Endothelial cell of umbilical vein (primary cell): ENCODE measurements around the gene MECP2. TPM values are rescaled to one million over a fixed set of nuclear protein-coding genes. Genes with fewer than 3 reads are reported as not detected.

Experiments
- BruUV-seq: library from RNA; stranded (reverse); fragments of 400-500 nt; replicated peaks from 2 replicates; lab custom pipeline; 2021; lab: Mats Ljungman, UMichigan
- CTCF ChIA-PET: fragments of 300-600, 350-600 bp; sonication (Branson Sonifier 250); formaldehyde crosslinking; loops from one replicate; lab custom pipeline; 2021; ENCODE audit warnings: antibody characterized with exemption, inconsistent platforms; lab: Charles Lee
- POLR2A ChIA-PET: fragments of 300-600, 350-600 bp; sonication (Branson Sonifier 250); formaldehyde crosslinking; loops from one replicate; lab custom pipeline; 2021; ENCODE audit warnings: antibody characterized with exemption, inconsistent platforms; lab: Charles Lee
- DNase-seq: peaks from one replicate; pipeline ENCODE4 v3.0.0-alpha.2; 2011; ENCODE audit warnings: low read depth, low spot score
- FAIRE-seq: peaks from 2 replicates; lab custom pipeline; 2011; peaks lifted over from hg19 to GRCh38; lab: Jason Lieb, UNC
- H2AFZ ChIP-seq: 2 replicates; pipeline ENCODE4 v1.6.0; 2012; ENCODE audit warnings: low read depth, low read length, control low read depth, inconsistent platforms
- H3K27ac ChIP-seq: 2 replicates; pipeline ENCODE4 v1.5.1; 2011; ENCODE audit warnings: low read depth, mild to moderate bottlenecking, control low read depth, low read length, moderate library complexity; ENCODE audit not compliant: insufficient read depth
- H3K27me3 ChIP-seq, 2 experiments: 2 replicates each; pipeline versions ENCODE4 v1.6.0 to v1.6.1; 2011; ENCODE audit warnings: low read length in 2 of 2, mixed read lengths in 1 of 2; ENCODE audit not compliant: control insufficient read depth in 2 of 2, insufficient read depth in 2 of 2
- H3K36me3 ChIP-seq, 2 experiments: 2 replicates in 1 of 2; 3 replicates in 1 of 2; pipeline ENCODE4 v1.5.1; 2011; ENCODE audit warnings: low read length in 2 of 2, mild to moderate bottlenecking in 1 of 2, moderate library complexity in 1 of 2; ENCODE audit not compliant: control insufficient read depth in 2 of 2, insufficient read depth in 2 of 2; ENCODE audit errors: extremely low read depth in 1 of 2
- H3K4me1 ChIP-seq: 3 replicates; pipeline ENCODE4 v1.5.1; 2011; ENCODE audit warnings: mild to moderate bottlenecking, low read length; ENCODE audit not compliant: control insufficient read depth, insufficient read depth; ENCODE audit errors: extremely low read depth
- H3K4me2 ChIP-seq: 2 replicates; pipeline ENCODE4 v1.6.1; 2011; ENCODE audit warnings: low read length, control low read depth, mixed read lengths; ENCODE audit not compliant: insufficient read depth
- H3K4me3 ChIP-seq, 3 experiments: fragments of 200-600 bp in 1 of 3; sonication (generic), shearing (Covaris generic) in 1 of 3; replicated peaks in 1 of 3; 2 replicates each; pipeline ENCODE4 v1.5.1; 2011 to 2016; ENCODE audit warnings: control low read depth in 3 of 3, low read length in 3 of 3, mild to moderate bottlenecking in 2 of 3, inconsistent platforms in 1 of 3, low read depth in 1 of 3, moderate library complexity in 1 of 3; ENCODE audit not compliant: insufficient read depth in 1 of 3
- H3K79me2 ChIP-seq: 2 replicates; pipeline ENCODE4 v1.6.0; 2012; ENCODE audit warnings: low read length, inconsistent platforms; ENCODE audit not compliant: control insufficient read depth, insufficient read depth
- H3K9ac ChIP-seq: replicated peaks from 2 replicates; pipeline ENCODE3; 2011; ENCODE audit warnings: low read length, control low read depth; ENCODE audit not compliant: insufficient read depth; ENCODE audit errors: extremely low read depth
- H3K9me1 ChIP-seq: replicated peaks from 3 replicates; pipeline ENCODE4 v1.6.0; 2011; ENCODE audit warnings: mild to moderate bottlenecking, low read length; ENCODE audit not compliant: control insufficient read depth, insufficient read depth; ENCODE audit errors: extremely low read depth
- H3K9me3 ChIP-seq: replicated peaks from 2 replicates; pipeline ENCODE4 v1.5.1; 2012; ENCODE audit warnings: low read length, inconsistent platforms; ENCODE audit not compliant: control insufficient read depth, insufficient read depth
- H4K20me1 ChIP-seq: replicated peaks from 2 replicates; pipeline ENCODE3; 2011; ENCODE audit warnings: mild to moderate bottlenecking, low read length; ENCODE audit not compliant: control insufficient read depth, insufficient read depth; ENCODE audit errors: extremely low read depth
- CTCF ChIP-seq, 2 donors: IDR thresholded peaks; 1 replicate in 1 of 2; 2 replicates in 1 of 2; pipeline ENCODE4 v1.5.1; 2011; ENCODE audit warnings: low read length in 2 of 2, mild to moderate bottlenecking in 2 of 2, moderate library complexity in 2 of 2, control low read depth in 1 of 2, inconsistent platforms in 1 of 2, low read depth in 1 of 2; ENCODE audit not compliant: insufficient read depth in 1 of 2; ENCODE audit errors: extremely low read depth in 1 of 2
- EZH2 ChIP-seq: IDR thresholded peaks from 2 replicates; pipeline ENCODE4 v1.6.1; 2012; ENCODE audit warnings: borderline replicate concordance, low read depth, mild to moderate bottlenecking, moderate library complexity, low read length, inconsistent platforms; ENCODE audit not compliant: severe bottlenecking
- FOS ChIP-seq: IDR thresholded peaks from 2 replicates; pipeline ENCODE4 v1.6.1; 2011; ENCODE audit warnings: mild to moderate bottlenecking, low read length, moderate library complexity, borderline replicate concordance; ENCODE audit not compliant: insufficient read depth
- GATA2 ChIP-seq: IDR thresholded peaks from 2 replicates; pipeline ENCODE4 v1.7.0; 2011; ENCODE audit warnings: low read depth, mild to moderate bottlenecking, moderate library complexity, mixed read lengths, low read length; ENCODE audit not compliant: insufficient read length, insufficient read depth
- JUN ChIP-seq: IDR thresholded peaks from 2 replicates; pipeline ENCODE4 v1.6.1; 2011; ENCODE audit warnings: borderline replicate concordance, low read depth; ENCODE audit not compliant: insufficient read length, insufficient read depth
- MAX ChIP-seq: IDR thresholded peaks from 2 replicates; pipeline ENCODE4 v1.6.1; 2011; ENCODE audit not compliant: insufficient read depth, insufficient read length
- MYC ChIP-seq: IDR thresholded peaks from one replicate; pipeline ENCODE4 v1.6.1; 2011; ENCODE audit warnings: mild to moderate bottlenecking, low read depth, low read length
- POLR2A ChIP-seq: IDR thresholded peaks from 2 replicates; pipeline ENCODE4 v1.6.1; 2012; ENCODE audit warnings: low read depth, mild to moderate bottlenecking, control low read depth, low read length
- POLR2AphosphoS5 ChIP-seq: IDR thresholded peaks from 2 replicates; pipeline ENCODE4 v1.6.1; 2012; ENCODE audit warnings: low read depth, mild to moderate bottlenecking, control low read depth, low read length, moderate library complexity; ENCODE audit not compliant: insufficient read depth
- dilution Hi-C: fragments of 300-500 bp; cut with MboI; formaldehyde crosslinking; loops from one replicate; pipeline ENCODE4 v1.15.0; 2019; ENCODE audit warnings: low sequenced_read_pairs; ENCODE audit not compliant: extremely low pct_ligation_motif_present
- intact Hi-C: fragments of 100-400 bp; cut with micrococcal nuclease; formaldehyde crosslinking; loops from one replicate; pipeline ENCODE4 v1.10.0; 2022
- polyA plus RNA-seq, 4 experiments: library from polyadenylated mRNA; depleted of rRNA in 3 of 4; stranded (reverse) in 3 of 4; unstranded in 1 of 4; fragments of >200 nt; gene quantifications; 2 replicates each; pipeline versions ENCODE4 v1.2.1 to v1.2.3, GENCODE V29; 2011 to 2012; ENCODE audit warnings: missing spikeins in 1 of 4
- total RNA-seq: library from RNA; stranded (reverse); gene quantifications from 2 replicates; pipeline ENCODE4 v1.2.3, GENCODE V29; 2021

MECP2 gene
- total and polyA plus RNA-seq, 2 donors (not counting 3 experiments of a cell fraction or from before 2014, with no cell fraction given), result 9.0 to 45.3 TPM

- Histone ChIP-seq H3K4me3 (no peak overlapping the region), H3K4me2 (no peak overlapping the region), H2AFZ (no peak overlapping the region), H3K27ac (no peak overlapping the region), H3K79me2 (peaks cover 23% of the 10 kb centered on the region), H3K9me1 (no peaks in the 10 kb centered on the region), H3K9ac (no peak overlapping the region), H3K9me3 (no peaks in the 10 kb centered on the region), H4K20me1 (no peaks in the 10 kb centered on the region), H3K27me3 (no peaks in the 10 kb centered on the region), H3K36me3 (peaks cover 0 to 19% of the 10 kb centered on the region in 2 experiments), H3K4me1 (peaks cover 15% of the 10 kb centered on the region)
- CTCF ChIA-PET, result interaction anchor here (0.6 to 2.6 kb wide), 27 partner anchors 9 to 513 kb away, joined by 3 to 39 read pairs (median 5); partner anchors contain the start of gene TMEM187
- intact Hi-C loops (loop anchor here (1.0 kb wide), 1 partner anchor 38 kb away; no protein-coding TSS in a partner anchor), dilution Hi-C loops (no loop called here)
- no TSS peak for BruUV-seq
- DNase-seq (peak; percentile 34), FAIRE-seq (peak; percentile 91)
- POLR2A ChIA-PET, result no interaction called here
- TF ChIP-seq MAX (no peak), CTCF (IDR thresholded peaks at IDR 0.05; ENCODE audit: extremely low read depth in 1 of 2, insufficient read depth in 1 of 2, low read depth in 1 of 2, low read length in 2 of 2) (peak; percentile 66 to 83)
These were observed 83.7 kb downstream of the MECP2 start for GRCh38 chrX:154013614-154014360.

GRCh38 chrX:154013001-154013421, 84.5 kb downstream of the MECP2 start:
- intact Hi-C loops, result loop anchor here (1.0 kb wide), 1 partner anchor 38 kb away; no protein-coding TSS in a partner anchor
- Histone ChIP-seq H3K36me3 (peaks cover 0 to 16% of the 10 kb centered on the region in 2 experiments), H3K27me3 (no peaks in the 10 kb centered on the region), H3K4me3 (no peak overlapping the region), H3K4me2 (no peak overlapping the region), H3K9me3 (no peaks in the 10 kb centered on the region), H3K9me1 (no peaks in the 10 kb centered on the region), H3K27ac (no peak overlapping the region), H2AFZ (no peak overlapping the region), H3K4me1 (peaks cover 9% of the 10 kb centered on the region), H3K9ac (no peak overlapping the region), H3K79me2 (peaks cover 15% of the 10 kb centered on the region), H4K20me1 (no peaks in the 10 kb centered on the region)
- POLR2A ChIA-PET, result no interaction called here
- CTCF ChIA-PET, result interaction anchor here (0.8 to 2.6 kb wide), 24 partner anchors 8 to 514 kb away, joined by 3 to 39 read pairs (median 5); no protein-coding TSS in a partner anchor
- no TSS peak for BruUV-seq
- dilution Hi-C loops, result no loop called here
- no peak for DNase-seq
- TF ChIP-seq CTCF (IDR thresholded peaks at IDR 0.05; ENCODE audit: extremely low read depth in 1 of 2, insufficient read depth in 1 of 2, low read depth in 1 of 2, low read length in 2 of 2), result no peak
- TF ChIP-seq POLR2A, result no peak
- no peak for TF ChIP-seq GATA2
- TF ChIP-seq EZH2, result no peak
- no peak for TF ChIP-seq MYC
- no peak for TF ChIP-seq MAX
- TF ChIP-seq FOS, result no peak
- no peak for TF ChIP-seq JUN
- TF ChIP-seq POLR2AphosphoS5, result no peak
- no peak for FAIRE-seq
